ENCODE measurements around the gene DENND6A. TPM values are rescaled to one million over a fixed set of nuclear protein-coding genes. Genes with fewer than 3 reads are reported as not detected.

Gene DENND6A
- total and polyA plus RNA-seq, 2 donors (not counting 1 experiment from before 2014, with no cell fraction given) = 11.4 to 13.4 TPM

DNA sequence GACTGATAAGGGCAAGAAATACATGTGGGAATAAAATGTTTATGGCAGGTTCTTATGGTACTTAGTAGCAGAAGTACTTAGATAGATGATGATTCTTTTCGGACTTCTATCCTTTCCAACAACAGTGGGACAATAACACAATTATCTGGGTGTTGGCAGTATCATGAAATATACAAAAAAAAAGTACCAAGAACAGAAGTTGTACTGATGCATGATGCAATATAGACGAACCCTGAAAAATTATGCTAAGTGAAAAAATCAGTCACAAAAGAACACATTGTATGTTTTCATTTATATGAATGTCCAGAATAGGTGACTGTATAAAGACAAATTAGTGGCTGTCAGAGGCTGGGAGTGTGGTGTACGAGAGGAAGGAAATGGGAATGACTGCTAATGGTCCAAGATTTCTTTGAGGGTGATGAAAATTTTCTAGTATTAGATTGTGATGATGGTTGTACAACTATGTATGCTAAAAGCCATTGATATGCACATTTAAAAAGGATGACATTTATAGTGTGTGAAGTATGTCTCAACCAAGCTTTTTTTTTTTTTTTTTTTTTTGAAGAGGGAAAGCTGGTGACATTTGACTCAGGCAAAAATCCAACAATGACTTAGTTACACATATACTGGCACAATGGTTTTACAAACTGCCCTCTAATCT lies 116.8 kb downstream of the DENND6A start:
- no peaks in the 10 kb centered on the region for H3K4me1 ChIP-seq (ENCODE audit: control insufficient read depth, extremely low read depth, insufficient read depth, low read length)
- H3K9me3 ChIP-seq (ENCODE audit: control insufficient read depth, insufficient read depth, low read depth, low read length) = no peaks in the 10 kb centered on the region
- H3K4me2 ChIP-seq (ENCODE audit: extremely low read depth, insufficient read depth, low read length) = no peak overlapping the region
- no peak overlapping the region for H3K4me3 ChIP-seq (replicated peaks in 1 of 4; ENCODE audit: control extremely low read depth in 1 of 4, insufficient read depth in 1 of 4, low read depth in 3 of 4, low read length in 4 of 4)
- no peak overlapping the region for H3K9ac ChIP-seq (ENCODE audit: insufficient read depth, low read length)
- DNase-seq (ENCODE audit: low read depth in 2 of 2) = no peak
- no peak overlapping the region for H2AFZ ChIP-seq (ENCODE audit: low read length)
- H3K27me3 ChIP-seq (ENCODE audit: control insufficient read depth, insufficient read depth, low read length) = no peaks in the 10 kb centered on the region
- peaks cover 56% of the 10 kb centered on the region for H3K79me2 ChIP-seq (ENCODE audit: control insufficient read depth, insufficient read depth, low read length)
- H3K36me3 ChIP-seq (ENCODE audit: control insufficient read depth, insufficient read depth, low read length) = peaks cover 13% of the 10 kb centered on the region
- H4K20me1 ChIP-seq (ENCODE audit: control insufficient read depth, extremely low read depth, insufficient read depth, low read length) = peaks cover 8% of the 10 kb centered on the region
- TF ChIP-seq, protein P1, sequence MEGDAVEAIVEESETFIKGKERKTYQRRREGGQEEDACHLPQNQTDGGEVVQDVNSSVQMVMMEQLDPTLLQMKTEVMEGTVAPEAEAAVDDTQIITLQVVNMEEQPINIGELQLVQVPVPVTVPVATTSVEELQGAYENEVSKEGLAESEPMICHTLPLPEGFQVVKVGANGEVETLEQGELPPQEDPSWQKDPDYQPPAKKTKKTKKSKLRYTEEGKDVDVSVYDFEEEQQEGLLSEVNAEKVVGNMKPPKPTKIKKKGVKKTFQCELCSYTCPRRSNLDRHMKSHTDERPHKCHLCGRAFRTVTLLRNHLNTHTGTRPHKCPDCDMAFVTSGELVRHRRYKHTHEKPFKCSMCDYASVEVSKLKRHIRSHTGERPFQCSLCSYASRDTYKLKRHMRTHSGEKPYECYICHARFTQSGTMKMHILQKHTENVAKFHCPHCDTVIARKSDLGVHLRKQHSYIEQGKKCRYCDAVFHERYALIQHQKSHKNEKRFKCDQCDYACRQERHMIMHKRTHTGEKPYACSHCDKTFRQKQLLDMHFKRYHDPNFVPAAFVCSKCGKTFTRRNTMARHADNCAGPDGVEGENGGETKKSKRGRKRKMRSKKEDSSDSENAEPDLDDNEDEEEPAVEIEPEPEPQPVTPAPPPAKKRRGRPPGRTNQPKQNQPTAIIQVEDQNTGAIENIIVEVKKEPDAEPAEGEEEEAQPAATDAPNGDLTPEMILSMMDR (conservative IDR thresholded peaks at IDR 0.05 in 1 of 2, IDR thresholded peaks at IDR 0.05 in 1 of 2; ENCODE audit: low read depth in 1 of 2, low read length in 2 of 2) = no peak
- TF ChIP-seq EZH2 (IDR thresholded peaks at IDR 0.05; ENCODE audit: low read length, missing control alignments) = no peak
- H3K27ac ChIP-seq (ENCODE audit: insufficient read depth, low read length) = no peak overlapping the region

Other genes starting within 250 kb of the DENND6A start
- under 0.01 and 0.17 TPM in 2 replicates for gene DNAH12, start 148.7 kb downstream of the DENND6A start, total RNA-seq
- 0.06 and 0.12 TPM in 2 replicates for gene DNAH12, start 148.7 kb downstream of the DENND6A start, polyA plus RNA-seq
- gene PDE12, start 136.8 kb downstream of the DENND6A start, total RNA-seq = 9.0 and 11.1 TPM in 2 replicates
- gene PDE12, start 136.8 kb downstream of the DENND6A start, polyA plus RNA-seq = 11.2 and 15.3 TPM in 2 replicates
- gene ARF4, start 95.7 kb downstream of the DENND6A start, total RNA-seq = 121 and 173 TPM in 2 replicates
- gene ARF4, start 95.7 kb downstream of the DENND6A start, polyA plus RNA-seq = 544 and 761 TPM in 2 replicates
- gene SLMAP, start 63.2 kb upstream of the DENND6A start, total RNA-seq = 43.1 and 55.5 TPM in 2 replicates
- gene SLMAP, start 63.2 kb upstream of the DENND6A start, polyA plus RNA-seq = 31.1 and 35.3 TPM in 2 replicates

Measured in fibroblast of lung (primary cell).